KOPT-K1 (cell line): ENCODE data around the gene BRCC3.
"Not testable (repeated sequence)": the region's sequence is repeated elsewhere in the genome, so short reads cannot be mapped to it uniquely, and the experiment has no call there.

Experiments used
- H3K27ac ChIP-seq: fragments of 200-600 bp; sonication (generic); 2 replicates; pipeline ENCODE4 v1.5.1; 2016; ENCODE audit warnings: antibody characterized with exemption, mild to moderate bottlenecking, low read depth, low read length; ENCODE audit not compliant: poor library complexity, severe bottlenecking
- H3K36me3 ChIP-seq: fragments of 200-600 bp; sonication (generic); 2 replicates; pipeline ENCODE4 v1.5.1; 2017; ENCODE audit warnings: antibody characterized with exemption, mild to moderate bottlenecking, low read length, moderate library complexity; ENCODE audit not compliant: insufficient read depth
- H3K9me3 ChIP-seq: fragments of 200-600 bp; sonication (generic); 2 replicates; pipeline ENCODE4 v1.5.1; 2017; ENCODE audit warnings: antibody characterized with exemption, low read length, mild to moderate bottlenecking; ENCODE audit not compliant: insufficient read depth, poor library complexity, severe bottlenecking

BRCC3 gene

DNA sequence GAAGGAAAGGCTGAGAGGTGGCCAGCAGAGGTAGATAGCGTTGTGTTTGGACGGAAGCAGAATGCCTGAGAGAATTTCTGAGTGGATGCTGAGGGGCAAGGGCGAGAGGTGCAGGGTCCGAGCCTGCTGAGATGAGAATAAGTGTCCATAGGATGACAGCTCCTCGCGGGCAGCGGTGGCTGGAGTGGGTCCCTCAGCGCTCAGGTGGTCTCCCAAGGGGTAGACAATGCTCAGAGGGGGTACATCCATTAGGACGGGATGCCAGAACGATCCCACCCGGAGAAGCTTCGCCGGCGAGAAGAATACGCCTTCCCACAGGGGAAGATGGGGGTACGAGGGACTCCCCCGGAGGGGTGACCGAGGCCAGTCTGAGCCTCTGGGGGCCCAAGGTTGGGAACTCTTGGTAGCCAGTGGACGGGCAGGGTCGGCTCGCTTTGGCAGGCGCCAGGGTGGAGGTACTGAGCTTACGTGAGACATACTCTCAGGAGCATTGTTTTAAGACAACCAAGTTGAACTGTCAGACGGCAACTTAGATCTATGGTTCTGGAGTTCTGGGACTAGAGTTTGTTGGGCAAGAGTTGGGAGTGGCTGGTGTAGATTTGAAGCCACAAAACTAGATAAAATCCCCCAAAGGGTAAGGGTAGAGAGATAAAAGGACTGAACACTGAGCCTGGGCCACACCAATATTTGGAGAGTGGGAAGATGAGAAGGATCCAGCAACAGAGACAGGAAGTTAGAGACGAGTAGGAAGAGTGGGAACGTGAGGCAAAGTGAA lies 15.8 kb downstream of the BRCC3 start:
- peaks cover 62% of the 10 kb centered on the region for H3K36me3 ChIP-seq
- H3K27ac ChIP-seq, result no peak overlapping the region
- H3K9me3 ChIP-seq, result no peaks in the 10 kb centered on the region

DNA sequence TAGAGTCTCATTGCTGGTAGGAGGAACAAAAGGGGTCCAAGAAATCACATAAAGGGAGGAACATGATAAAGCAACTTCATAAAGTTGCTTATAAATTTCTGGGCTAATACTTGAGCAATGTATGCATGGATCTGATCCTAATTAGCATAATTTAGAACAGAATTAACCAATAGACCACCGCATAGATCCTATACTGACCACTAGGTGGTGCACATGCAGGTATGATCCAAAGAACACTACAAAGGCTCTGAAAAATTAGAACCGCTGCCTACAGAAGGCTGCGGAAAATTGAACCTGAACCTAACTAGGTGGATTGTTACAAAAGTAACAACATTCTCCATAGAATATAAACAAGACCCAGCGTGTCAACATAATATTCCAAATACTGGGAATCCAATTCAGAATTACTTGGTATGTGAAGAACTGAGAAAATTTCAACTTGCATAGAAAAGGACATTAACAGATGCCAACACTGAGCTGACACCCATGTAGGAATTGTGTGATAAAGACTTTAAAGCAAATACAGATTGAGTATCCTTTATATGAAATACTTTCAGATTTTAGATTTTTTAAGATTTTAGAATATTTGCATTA lies 23.3 kb downstream of the BRCC3 start:
- no peak overlapping the region for H3K27ac ChIP-seq
- no peaks in the 10 kb centered on the region for H3K9me3 ChIP-seq
- H3K36me3 ChIP-seq, result peaks cover 62% of the 10 kb centered on the region

DNA sequence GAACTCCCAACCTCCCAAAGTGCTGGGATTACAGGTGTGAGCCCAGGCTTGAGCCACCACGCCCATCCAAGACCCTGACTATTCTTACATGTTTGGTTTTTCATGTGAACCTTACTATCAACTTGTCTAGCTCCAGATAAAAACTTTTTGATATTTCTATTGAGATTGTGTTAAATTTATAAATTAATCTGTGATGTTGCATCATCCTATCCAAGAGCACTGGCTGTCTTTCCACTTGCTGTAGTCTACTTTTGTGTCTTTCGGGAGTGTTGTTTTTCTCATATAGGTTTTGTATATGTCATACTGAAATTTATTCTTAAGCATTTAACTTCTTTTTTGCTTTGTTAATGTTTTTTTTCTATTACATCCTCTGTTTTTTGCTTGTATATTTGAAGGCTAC lies 34.6 kb downstream of the BRCC3 start:
- Histone ChIP-seq H3K9me3 (no peaks in the 10 kb centered on the region), H3K27ac (no peak overlapping the region), H3K36me3 (peaks cover 44% of the 10 kb centered on the region)

DNA sequence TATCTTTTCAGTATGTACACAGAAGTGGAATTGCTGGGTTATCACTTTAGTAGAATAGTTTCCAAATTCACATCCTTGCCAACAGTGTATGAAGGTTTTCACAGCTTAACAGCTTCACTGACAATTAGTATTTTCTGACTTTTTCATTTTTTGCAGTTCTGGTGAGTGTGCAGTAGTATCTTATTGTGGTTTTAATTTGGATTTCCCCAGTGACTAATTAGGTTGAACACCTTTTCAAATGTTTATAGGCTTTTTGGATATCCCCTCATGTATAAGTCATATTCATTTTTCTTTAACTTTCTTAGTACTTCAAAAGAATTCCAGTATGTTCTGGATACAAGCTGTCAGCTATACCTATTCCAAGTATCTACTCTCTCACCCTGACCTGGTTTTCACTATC lies 37.1 kb downstream of the BRCC3 start:
- Histone ChIP-seq H3K9me3 (peaks cover 5% of the 10 kb centered on the region), H3K36me3 (peaks cover 36% of the 10 kb centered on the region), H3K27ac (no peak overlapping the region)

DNA sequence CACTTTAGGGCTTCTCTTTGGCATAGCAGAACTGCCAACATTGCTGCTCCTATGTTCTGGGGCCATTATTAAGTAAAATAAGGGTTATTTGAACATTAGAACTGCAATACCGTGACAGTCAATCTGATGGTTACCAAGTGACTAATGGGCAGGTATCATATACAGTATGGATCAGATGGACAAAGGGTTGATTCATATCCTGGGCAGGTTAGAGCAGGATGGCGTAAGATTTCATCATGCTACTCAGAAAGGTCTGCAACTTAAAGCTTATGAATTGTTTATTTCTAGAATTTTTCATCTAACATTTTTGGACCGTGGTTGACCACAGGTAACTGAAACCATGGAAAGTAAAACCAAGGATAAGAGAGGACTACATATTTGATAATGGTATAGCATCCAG lies 40.9 kb downstream of the BRCC3 start:
- no peak overlapping the region for H3K27ac ChIP-seq
- peaks cover 33% of the 10 kb centered on the region for H3K36me3 ChIP-seq
- peaks cover 5% of the 10 kb centered on the region for H3K9me3 ChIP-seq

DNA sequence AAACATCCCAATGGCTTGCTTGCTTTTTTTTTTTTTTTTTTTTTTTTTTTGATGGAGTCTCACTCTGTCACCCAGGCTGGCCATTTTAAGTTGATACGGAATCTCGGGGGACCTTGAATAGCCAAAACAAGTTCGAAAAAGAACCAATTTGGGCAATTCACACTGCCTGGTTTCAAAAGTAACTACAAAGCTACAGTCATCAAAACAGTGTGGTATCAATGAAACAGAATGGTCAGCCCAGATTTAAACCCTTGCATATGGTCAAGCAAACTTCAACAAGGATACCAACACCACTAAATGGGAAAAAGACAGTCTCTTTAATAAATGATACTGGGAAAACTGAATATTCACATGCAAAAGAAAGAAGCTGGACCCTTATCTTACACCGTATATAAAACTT lies 41.8 kb downstream of the BRCC3 start:
- Histone ChIP-seq H3K36me3 (peaks cover 29% of the 10 kb centered on the region), H3K9me3 (peaks cover 5% of the 10 kb centered on the region), H3K27ac (no peak overlapping the region)

DNA sequence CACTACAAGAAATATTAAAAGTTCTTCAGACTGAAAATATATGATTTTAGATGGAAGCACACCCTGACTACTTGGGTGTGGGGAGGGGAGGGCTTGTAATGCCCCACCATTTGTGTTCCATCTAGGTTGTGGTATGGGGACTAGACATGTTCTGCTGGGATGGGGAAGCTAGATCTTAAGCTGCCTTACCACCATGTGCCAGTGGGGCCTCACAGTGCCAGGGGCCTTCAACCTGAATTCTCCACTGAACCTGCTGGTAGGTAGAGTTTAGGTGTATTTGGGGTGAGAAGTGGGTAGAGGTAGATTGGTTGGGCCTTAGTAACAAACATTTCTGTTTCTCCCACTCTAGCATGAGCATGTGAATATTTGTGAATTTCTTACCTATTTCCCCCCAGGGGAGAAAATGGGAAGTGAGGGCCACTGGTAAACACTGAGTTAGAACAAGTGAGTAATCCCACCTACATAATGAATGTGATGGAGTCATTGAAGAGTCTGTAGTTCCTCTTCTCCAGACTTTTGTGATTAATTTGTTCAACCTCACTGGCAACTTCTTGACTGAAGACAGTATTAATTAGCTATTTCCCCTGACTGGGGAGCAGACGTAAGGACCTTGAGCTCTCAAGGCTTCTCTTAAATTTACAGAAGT lies 44.0 kb downstream of the BRCC3 start:
- Histone ChIP-seq H3K36me3 (peaks cover 35% of the 10 kb centered on the region), H3K9me3 (peaks cover 5% of the 10 kb centered on the region), H3K27ac (no peak overlapping the region)

DNA sequence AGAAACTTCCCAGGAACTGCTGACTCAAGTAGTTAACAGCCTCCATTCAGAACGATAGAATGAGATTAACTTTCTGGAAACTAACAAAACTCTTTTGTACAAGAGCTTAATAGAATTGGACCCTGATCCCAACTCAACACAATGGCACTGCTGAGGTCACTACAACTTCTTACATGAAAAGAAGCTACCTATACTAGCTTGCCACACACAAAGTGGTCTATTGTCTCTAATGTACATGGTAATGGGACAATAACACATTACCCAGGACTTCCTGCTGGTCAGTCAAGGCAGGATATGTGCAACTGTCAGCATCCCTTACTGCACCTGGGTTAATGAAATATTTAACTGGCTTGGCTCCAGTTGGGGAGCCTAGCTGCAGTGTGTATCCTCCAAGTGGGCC lies 56.2 kb downstream of the BRCC3 start:
- Histone ChIP-seq H3K9me3 (no peaks in the 10 kb centered on the region), H3K36me3 (peaks cover 19% of the 10 kb centered on the region), H3K27ac (no peak overlapping the region)

DNA sequence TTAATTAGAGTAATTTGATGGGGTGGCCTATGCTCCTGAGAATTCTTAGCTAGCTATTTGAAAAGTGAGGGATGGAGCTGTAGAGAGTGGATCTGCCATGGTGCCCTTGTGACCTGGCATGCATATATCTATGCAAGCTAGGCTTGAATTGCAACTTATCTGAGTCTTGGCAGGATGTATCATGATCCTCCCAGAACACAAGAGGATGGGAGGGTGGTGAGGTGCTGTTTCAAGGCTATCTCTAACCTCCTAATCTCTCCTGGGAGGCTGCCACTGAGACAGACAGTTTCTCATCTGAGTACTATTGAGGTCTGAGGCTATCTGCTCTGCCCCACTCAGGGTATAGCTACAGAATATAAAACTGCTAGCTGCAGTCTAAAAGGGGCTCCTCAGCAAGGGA lies 56.6 kb downstream of the BRCC3 start:
- peaks cover 16% of the 10 kb centered on the region for H3K36me3 ChIP-seq

DNA sequence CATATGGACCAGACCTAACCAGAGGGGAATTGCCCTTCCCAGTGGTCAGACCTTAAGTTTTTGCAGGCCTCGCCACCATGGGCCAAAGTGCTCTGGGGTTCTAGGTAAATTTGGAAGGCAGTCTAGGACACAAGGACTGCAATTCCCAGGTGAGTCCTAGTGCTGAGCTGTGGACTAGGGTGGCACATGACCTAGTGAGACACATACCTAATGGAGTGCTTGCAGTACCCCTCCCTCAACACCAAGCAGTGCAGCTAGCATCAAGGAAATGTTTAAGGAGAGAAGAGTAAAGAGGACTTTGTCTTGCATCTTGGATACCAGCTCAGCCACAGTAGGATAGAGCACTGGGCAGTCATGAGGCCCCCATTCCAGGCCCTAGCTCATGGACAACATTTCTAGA lies 60.8 kb downstream of the BRCC3 start:
- Histone ChIP-seq H3K27ac (no peak overlapping the region), H3K36me3 (no peaks in the 10 kb centered on the region), H3K9me3 (no peaks in the 10 kb centered on the region)

More for the DNA sequence above, 56.6 kb downstream of the BRCC3 start:
- no peaks in the 10 kb centered on the region for H3K9me3 ChIP-seq
- no peak overlapping the region for H3K27ac ChIP-seq

DNA sequence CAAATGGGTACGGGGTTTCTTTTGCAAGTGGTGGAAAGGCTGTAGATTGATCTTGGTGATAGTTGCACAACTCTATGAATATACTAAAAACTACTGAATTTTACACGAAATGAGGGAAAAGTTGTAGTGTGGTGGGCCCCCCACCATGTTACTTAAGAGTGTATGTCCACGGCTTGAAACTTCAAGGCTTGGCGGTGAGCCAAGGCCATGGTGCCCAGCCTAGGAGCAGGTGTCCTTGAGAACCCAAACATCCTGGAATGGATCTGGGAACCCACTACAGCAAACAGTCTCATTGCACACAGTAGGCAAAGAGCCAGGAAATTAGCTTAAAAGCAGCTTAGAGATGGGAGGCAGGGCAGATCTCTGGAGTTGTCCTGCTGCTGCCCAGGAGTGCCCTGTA lies 62.9 kb downstream of the BRCC3 start:
- Histone ChIP-seq H3K27ac (no peak overlapping the region), H3K9me3 (no peaks in the 10 kb centered on the region), H3K36me3 (no peaks in the 10 kb centered on the region)

DNA sequence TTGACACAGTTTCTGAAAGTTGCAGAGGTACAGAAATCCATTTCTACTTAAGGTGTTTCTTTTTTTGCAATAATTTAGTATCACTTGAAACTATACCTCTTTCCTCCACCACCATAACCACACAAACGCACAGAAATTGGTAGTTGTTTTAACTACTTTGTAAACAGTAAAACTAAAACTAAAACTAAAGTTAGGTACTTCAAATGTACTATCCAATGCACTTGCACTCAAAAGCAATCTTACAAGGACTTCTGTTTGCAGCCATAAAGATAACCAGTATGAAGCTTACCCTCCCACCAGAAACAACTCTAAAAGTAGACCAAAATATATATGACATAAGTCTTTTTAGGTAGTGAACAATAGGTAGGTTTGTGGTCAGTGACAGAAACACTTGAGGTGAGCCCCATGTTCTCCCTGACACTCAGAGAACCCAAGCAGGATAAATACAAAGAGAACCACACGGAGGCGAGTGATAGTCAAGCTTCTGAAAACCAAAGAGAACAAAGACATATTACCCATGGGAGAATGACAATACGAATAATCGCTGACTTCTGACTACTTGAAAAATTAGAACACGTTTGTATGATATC lies 72.7 kb downstream of the BRCC3 start:
- Histone ChIP-seq H3K36me3 (no peaks in the 10 kb centered on the region), H3K9me3 (no peaks in the 10 kb centered on the region), H3K27ac (no peak overlapping the region)

DNA sequence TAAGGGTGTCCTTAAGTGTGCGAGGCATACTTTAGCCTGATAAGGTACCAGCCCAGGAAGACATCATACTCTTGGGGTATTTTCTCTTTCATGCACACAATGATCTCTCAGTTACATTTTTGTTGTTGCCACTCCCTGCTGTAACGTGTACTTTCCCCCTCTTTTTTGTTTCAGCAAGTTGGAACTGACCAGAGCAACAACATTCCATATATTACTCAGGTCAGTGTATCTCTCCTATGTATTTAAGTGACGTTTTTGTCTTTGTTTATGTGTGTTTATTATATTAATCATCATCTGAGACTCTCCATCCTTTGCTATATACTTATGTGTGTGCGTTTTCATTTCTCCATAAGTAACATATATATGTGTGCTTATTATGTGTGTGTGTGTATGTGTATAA lies 73.6 kb downstream of the BRCC3 start:
- Histone ChIP-seq H3K9me3 (no peaks in the 10 kb centered on the region), H3K36me3 (no peaks in the 10 kb centered on the region), H3K27ac (no peak overlapping the region)

DNA sequence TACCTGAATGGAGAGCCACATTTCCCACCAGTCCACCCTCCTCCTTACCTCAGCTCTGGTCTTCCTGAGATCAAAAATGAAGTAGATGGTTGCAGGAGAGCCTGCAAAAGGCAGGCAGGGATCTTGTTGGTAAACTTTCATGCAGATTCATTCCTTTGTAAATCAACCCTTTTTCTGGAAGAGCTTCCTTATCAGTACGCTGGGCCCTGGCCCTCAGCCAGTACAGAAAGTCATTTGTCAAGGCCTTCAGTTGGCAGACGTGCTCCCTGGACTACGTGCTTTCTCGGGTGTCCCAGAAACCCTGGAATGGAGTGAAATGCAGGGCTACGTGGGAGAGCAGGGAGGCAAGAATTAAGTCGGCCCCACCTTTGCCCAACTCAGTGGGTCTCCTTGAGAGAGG lies 76.3 kb downstream of the BRCC3 start:
- not testable (repeated sequence) for H3K36me3 ChIP-seq, H3K9me3 ChIP-seq, H3K27ac ChIP-seq

DNA sequence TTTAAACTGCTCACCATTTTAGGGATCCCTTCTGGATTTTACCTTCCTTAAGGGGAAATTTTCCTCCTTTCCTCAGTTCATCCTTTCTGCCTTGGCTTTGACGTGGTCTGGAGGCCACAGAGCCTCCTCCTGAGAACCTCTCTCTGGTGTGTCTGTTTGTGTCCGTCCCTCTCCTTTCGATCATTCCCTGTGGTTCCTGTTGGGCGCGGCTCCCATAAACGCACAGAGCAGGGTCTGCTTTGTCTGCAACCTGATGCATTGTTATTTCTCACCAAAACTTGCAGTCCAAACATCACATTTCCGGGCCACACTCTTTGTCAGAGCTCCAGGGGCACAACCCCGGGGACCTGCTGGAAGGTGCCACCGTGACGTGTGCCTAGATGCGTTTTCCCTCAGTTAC lies 76.9 kb downstream of the BRCC3 start:
- not testable (repeated sequence) for H3K9me3 ChIP-seq, H3K36me3 ChIP-seq, H3K27ac ChIP-seq
